SJSA1 (cell line): ENCODE results near the gene MED25. TPM values are rescaled to one million over a fixed set of nuclear protein-coding genes. Genes with fewer than 3 reads are reported as not detected.

Experiments used
- DNase-seq, 2 experiments: peaks; one replicate each; pipeline ENCODE4 v3.0.0-alpha.2; 2015 to 2020; ENCODE audit warnings: low spot score in 2 of 2, low read depth in 1 of 2
- H3K27ac ChIP-seq: fragments of 250-450 bp; sonication (Bioruptor Pico); 2 replicates; pipeline ENCODE4 v1.5.1; 2020; ENCODE audit warnings: mild to moderate bottlenecking, moderate library complexity
- H3K27me3 ChIP-seq: fragments of 250-450 bp; sonication (Bioruptor Pico); replicated peaks from 2 replicates; pipeline ENCODE4 v1.5.1; 2020; ENCODE audit warnings: mild to moderate bottlenecking, moderate library complexity
- H3K36me3 ChIP-seq: fragments of 250-450 bp; sonication (Bioruptor Pico); 2 replicates; pipeline ENCODE4 v1.5.1; 2020; ENCODE audit warnings: mild to moderate bottlenecking
- H3K4me1 ChIP-seq: fragments of 250-450 bp; sonication (Bioruptor Pico); replicated peaks from 2 replicates; pipeline ENCODE4 v1.6.1; 2021; ENCODE audit warnings: mild to moderate bottlenecking
- H3K4me3 ChIP-seq: fragments of 250-450 bp; sonication (Bioruptor Pico); 2 replicates; pipeline ENCODE4 v1.5.1; 2020; ENCODE audit warnings: mild to moderate bottlenecking
- H3K9me3 ChIP-seq: fragments of 250-450 bp; sonication (Bioruptor Pico); replicated peaks from 2 replicates; pipeline ENCODE4 v1.5.1; 2020; ENCODE audit warnings: mild to moderate bottlenecking
- total RNA-seq: library from RNA; depleted of rRNA; stranded (reverse); fragments of >200 nt; shearing (Covaris generic); gene quantifications from 2 replicates; pipeline ENCODE4 v1.2.3, GENCODE V29; 2014

MED25 gene
- total RNA-seq, 1 experiment from 2014 or later, result 13.2 TPM

DNA sequence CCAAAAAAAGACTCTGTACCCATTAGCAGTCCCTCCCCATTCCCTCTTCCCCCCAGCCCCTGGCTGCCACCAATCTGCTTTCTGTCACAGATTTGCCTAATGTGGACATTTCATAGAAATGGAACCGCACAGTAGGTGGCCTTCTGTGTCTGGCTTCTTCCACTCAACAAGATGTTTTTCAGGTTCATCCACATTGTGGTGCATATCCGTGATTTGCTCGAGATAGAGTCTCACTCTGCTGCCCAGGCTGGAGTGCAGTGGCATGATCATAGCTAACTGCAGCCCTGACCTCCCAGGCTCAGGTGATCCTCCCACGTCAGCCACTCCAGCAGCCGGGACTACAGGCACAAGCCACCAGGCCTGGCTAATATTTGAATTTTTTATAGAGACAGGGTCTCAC, 30.3 kb upstream of the MED25 start:
- no peak overlapping the region for H3K27ac ChIP-seq
- H3K4me3 ChIP-seq, result no peak overlapping the region
- H3K9me3 ChIP-seq, result no peaks in the 10 kb centered on the region
- no peaks in the 10 kb centered on the region for H3K27me3 ChIP-seq
- H3K4me1 ChIP-seq, result no peaks in the 10 kb centered on the region
- no peak for DNase-seq
- H3K36me3 ChIP-seq, result peaks cover 82% of the 10 kb centered on the region

GRCh38 chr19:49788857-49789256, 29.2 kb upstream of the MED25 start:
- H3K9me3 ChIP-seq, result no peaks in the 10 kb centered on the region
- H3K27me3 ChIP-seq, result no peaks in the 10 kb centered on the region
- no peak overlapping the region for H3K27ac ChIP-seq
- no peak for DNase-seq
- peaks cover 80% of the 10 kb centered on the region for H3K36me3 ChIP-seq
- H3K4me3 ChIP-seq, result no peak overlapping the region
- no peaks in the 10 kb centered on the region for H3K4me1 ChIP-seq

- no peaks in the 10 kb centered on the region for H3K27me3 ChIP-seq
- DNase-seq, result no peak
- peaks cover 80% of the 10 kb centered on the region for H3K36me3 ChIP-seq
- no peaks in the 10 kb centered on the region for H3K4me1 ChIP-seq
- no peak overlapping the region for H3K4me3 ChIP-seq
- no peak overlapping the region for H3K27ac ChIP-seq
- no peaks in the 10 kb centered on the region for H3K9me3 ChIP-seq
Observed at GRCh38 chr19:49790866-49791265, 27.2 kb upstream of the MED25 start.

DNA sequence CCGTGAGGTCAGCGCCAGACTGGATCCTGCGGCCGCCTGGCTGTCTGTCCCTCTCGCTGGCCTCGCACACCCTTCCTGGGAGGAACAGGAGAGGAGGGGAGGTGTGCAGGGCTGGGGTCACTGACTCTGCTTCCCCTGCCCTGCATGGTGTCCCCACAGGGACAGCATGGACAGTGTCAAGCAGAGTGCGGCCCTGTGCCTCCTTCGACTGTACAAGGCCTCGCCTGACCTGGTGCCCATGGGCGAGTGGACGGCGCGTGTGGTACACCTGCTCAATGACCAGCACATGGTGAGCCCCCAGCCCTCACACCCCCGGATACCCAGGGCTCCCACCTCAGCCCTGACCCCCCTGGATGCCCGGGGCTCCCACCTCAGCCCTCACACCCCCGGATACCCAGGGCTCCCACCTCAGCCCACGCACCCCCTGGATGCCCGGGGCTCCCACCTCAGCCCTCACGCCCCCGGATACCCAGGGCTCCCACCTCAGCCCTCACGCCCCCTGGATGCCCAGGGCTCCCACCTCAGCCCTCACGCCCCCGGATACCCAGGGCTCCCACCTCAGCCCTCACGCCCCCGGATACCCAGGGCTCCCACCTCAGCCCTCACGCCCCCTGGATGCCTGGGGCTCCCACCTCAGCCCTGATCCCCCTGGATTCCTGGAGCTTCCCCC, 26.2 kb upstream of the MED25 start:
- Histone ChIP-seq H3K9me3 (no peaks in the 10 kb centered on the region), H3K4me1 (no peaks in the 10 kb centered on the region), H3K27me3 (no peaks in the 10 kb centered on the region), H3K36me3 (peaks cover 80% of the 10 kb centered on the region), H3K27ac (no peak overlapping the region), H3K4me3 (no peak overlapping the region)
- no peak for DNase-seq

- peaks cover 83% of the 10 kb centered on the region for H3K36me3 ChIP-seq
- no peak overlapping the region for H3K27ac ChIP-seq
- no peaks in the 10 kb centered on the region for H3K4me1 ChIP-seq
- no peaks in the 10 kb centered on the region for H3K27me3 ChIP-seq
- no peak overlapping the region for H3K4me3 ChIP-seq
- no peaks in the 10 kb centered on the region for H3K9me3 ChIP-seq
- no peak for DNase-seq
Observed at GRCh38 chr19:49792829-49793560, 25.1 kb upstream of the MED25 start.

DNA sequence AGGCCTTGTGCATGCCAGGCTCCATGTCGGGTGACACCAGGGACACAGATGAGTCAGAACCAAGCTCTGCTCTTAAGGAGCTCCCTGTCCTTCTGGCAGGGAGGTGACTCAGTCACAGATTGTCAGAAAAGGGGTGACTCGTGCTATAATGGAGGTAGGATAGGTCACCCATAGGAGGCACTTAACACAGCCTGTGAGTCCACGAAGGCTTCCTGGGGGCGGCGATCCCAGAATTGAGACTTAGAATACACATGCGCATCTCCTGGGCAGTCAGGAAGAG, 24.6 kb upstream of the MED25 start:
- Histone ChIP-seq H3K9me3 (no peaks in the 10 kb centered on the region), H3K4me1 (no peaks in the 10 kb centered on the region), H3K27me3 (no peaks in the 10 kb centered on the region), H3K4me3 (no peak overlapping the region), H3K36me3 (peaks cover 86% of the 10 kb centered on the region), H3K27ac (no peak overlapping the region)
- no peak for DNase-seq

GRCh38 chr19:49795615-49796014, 22.5 kb upstream of the MED25 start:
- Histone ChIP-seq H3K4me1 (no peaks in the 10 kb centered on the region), H3K9me3 (no peaks in the 10 kb centered on the region), H3K4me3 (no peak overlapping the region), H3K27ac (no peak overlapping the region), H3K36me3 (peaks cover 90% of the 10 kb centered on the region), H3K27me3 (no peaks in the 10 kb centered on the region)
- DNase-seq, result no peak

DNA sequence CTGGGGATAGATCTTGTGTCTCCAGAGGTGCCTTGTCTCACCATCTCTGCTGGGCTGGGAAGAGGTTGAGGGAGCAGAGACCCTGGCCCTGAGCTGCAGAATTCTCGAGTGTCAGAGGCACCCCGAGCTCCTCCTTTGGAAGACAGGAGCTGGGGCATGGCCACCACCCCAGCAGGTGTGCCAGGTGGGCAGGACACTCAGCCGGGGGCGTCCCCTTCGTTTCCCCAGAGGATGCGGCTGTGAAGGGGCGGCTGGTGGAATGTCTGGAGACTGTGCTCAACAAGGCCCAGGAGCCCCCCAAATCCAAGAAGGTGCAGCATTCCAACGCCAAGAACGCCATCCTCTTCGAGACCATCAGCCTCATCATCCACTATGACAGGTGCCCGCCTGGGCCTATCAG, 19.5 kb upstream of the MED25 start:
- peaks cover 87% of the 10 kb centered on the region for H3K36me3 ChIP-seq
- no peaks in the 10 kb centered on the region for H3K4me1 ChIP-seq
- H3K9me3 ChIP-seq, result no peaks in the 10 kb centered on the region
- no peak overlapping the region for H3K27ac ChIP-seq
- DNase-seq, result no peak
- no peaks in the 10 kb centered on the region for H3K27me3 ChIP-seq
- H3K4me3 ChIP-seq, result no peak overlapping the region

- H3K4me3 ChIP-seq, result no peak overlapping the region
- no peak for DNase-seq
- H3K9me3 ChIP-seq, result no peaks in the 10 kb centered on the region
- peaks cover 89% of the 10 kb centered on the region for H3K36me3 ChIP-seq
- H3K4me1 ChIP-seq, result no peaks in the 10 kb centered on the region
- no peak overlapping the region for H3K27ac ChIP-seq
- no peaks in the 10 kb centered on the region for H3K27me3 ChIP-seq
Observed at GRCh38 chr19:49799271-49799797, 18.8 kb upstream of the MED25 start.

- no peak overlapping the region for H3K4me3 ChIP-seq
- no peaks in the 10 kb centered on the region for H3K4me1 ChIP-seq
- no peaks in the 10 kb centered on the region for H3K9me3 ChIP-seq
- peaks cover 89% of the 10 kb centered on the region for H3K36me3 ChIP-seq
- DNase-seq, result no peak
- H3K27me3 ChIP-seq, result no peaks in the 10 kb centered on the region
- H3K27ac ChIP-seq, result no peak overlapping the region
Observed at GRCh38 chr19:49799798-49800376, 18.2 kb upstream of the MED25 start.

- Histone ChIP-seq H3K9me3 (no peaks in the 10 kb centered on the region), H3K4me3 (no peak overlapping the region), H3K36me3 (peaks cover 87% of the 10 kb centered on the region), H3K27me3 (no peaks in the 10 kb centered on the region), H3K27ac (no peak overlapping the region), H3K4me1 (no peaks in the 10 kb centered on the region)
- no peak for DNase-seq
Observed at GRCh38 chr19:49800771-49801170, 17.3 kb upstream of the MED25 start.

GRCh38 chr19:49801401-49801888, 16.6 kb upstream of the MED25 start:
- no peaks in the 10 kb centered on the region for H3K4me1 ChIP-seq
- H3K36me3 ChIP-seq, result peaks cover 87% of the 10 kb centered on the region
- no peaks in the 10 kb centered on the region for H3K27me3 ChIP-seq
- H3K4me3 ChIP-seq, result no peak overlapping the region
- DNase-seq, result no peak
- no peak overlapping the region for H3K27ac ChIP-seq
- no peaks in the 10 kb centered on the region for H3K9me3 ChIP-seq

- peaks cover 82% of the 10 kb centered on the region for H3K36me3 ChIP-seq
- DNase-seq, result no peak
- H3K27me3 ChIP-seq, result no peaks in the 10 kb centered on the region
- H3K9me3 ChIP-seq, result no peaks in the 10 kb centered on the region
- H3K27ac ChIP-seq, result no peak overlapping the region
- H3K4me3 ChIP-seq, result no peak overlapping the region
- H3K4me1 ChIP-seq, result no peaks in the 10 kb centered on the region
Observed at GRCh38 chr19:49801966-49802661, 16.0 kb upstream of the MED25 start.
